Activated naive CD8-positive, alpha-beta T cell treated with anti-CD3 and anti-CD28 coated beads, Interleukin-2, amount 50 U/mL, for 16 hours (primary cell): ENCODE results near the gene KIF19.

Experiments
- DNase-seq: peaks from one replicate; pipeline ENCODE4 v3.0.0-alpha.2; 2020; ENCODE audit warnings: low read depth, low spot score

Gene KIF19

GRCh38 chr17:74339537-74340195 is 13.6 kb downstream of the KIF19 start:
- DNase-seq = no peak

DNA sequence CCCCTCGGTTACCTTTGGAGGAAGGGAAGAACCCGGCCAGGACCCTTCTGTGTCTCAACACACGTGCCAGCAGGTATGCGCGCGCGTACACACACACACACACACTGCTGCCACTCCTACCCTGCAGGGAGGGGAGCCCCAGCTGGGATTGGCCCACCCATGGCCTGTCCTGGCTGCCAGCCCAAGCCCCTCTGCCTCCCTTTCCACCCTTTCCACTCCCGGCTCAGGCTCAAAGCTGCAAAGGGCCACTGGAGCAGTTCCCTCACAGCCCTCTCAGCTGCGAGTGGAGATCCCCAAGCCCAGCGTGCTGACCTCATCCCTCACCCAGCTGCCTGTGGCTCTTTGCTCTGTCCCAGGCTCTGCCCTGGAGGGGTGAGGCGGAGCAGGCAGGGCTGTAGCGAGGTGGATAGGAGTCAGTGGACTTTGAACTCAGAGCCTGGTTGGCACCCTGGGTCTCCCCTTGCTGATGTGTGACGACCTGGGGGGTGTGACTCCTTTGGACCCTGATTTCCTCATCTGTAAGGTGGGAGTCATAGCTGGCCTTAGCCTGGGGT is 14.5 kb downstream of the KIF19 start:
- no peak for DNase-seq

- no peak for DNase-seq
Measured at GRCh38 chr17:74342224-74342623, 16.2 kb downstream of the KIF19 start.

DNA sequence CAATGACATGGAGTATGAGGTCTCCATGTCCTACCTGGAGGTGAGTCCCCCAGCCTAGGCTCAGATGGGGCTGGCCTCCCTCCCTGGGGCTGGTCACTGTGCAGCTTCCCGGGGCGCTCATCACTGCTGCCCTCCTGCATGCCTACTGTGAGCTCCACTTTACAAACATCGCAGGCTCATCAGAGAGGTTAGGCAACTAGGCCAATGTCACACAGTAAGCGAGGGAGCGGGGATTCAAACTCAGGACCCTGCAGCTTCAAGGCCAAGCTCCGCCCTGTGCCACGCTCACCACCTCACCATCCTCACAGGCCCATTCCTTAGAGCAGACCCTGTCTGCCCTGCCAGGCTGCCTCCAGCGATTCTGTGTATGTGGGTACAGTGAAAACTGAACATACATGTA is 17.1 kb downstream of the KIF19 start:
- no peak for DNase-seq

- no peak for DNase-seq
Measured at GRCh38 chr17:74343526-74344284, 17.7 kb downstream of the KIF19 start.

GRCh38 chr17:74344658-74345057 is 18.6 kb downstream of the KIF19 start:
- DNase-seq = no peak

GRCh38 chr17:74345433-74346241 is 19.6 kb downstream of the KIF19 start:
- DNase-seq = no peak

DNA sequence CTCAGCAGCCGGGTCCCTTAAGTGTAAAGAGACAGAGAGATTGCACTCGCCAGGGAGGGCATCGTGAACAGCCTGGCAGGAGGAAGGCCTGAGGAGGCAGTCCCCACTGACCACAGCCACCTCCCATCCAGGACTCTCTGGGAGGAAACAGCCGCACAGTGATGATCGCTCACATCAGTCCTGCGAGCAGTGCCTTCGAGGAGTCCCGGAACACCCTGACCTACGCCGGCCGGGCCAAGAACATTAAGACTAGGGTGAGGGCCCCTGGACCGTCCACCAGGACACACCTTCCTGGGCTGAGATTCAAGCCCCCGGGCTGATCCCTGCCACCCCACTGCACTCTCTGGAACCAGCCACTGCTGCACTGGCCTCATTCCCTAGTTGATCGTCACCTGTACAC is 21.6 kb downstream of the KIF19 start:
- no peak for DNase-seq

DNA sequence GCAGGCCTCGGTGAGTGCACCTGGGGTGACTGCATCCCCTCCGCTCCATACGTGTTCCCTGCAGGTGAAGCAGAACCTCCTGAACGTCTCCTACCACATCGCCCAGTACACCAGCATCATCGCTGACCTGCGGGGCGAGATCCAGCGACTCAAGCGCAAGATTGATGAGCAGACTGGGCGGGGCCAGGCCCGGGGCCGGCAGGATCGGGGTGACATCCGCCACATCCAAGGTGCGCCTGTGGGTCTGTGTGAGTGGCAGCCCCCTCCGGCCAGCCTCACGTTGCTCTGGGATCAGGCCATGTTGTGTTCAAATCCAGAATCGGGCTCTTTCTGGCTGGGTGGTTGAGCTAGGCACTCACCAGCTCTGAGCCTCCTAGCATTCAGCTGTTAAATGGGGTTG is 23.1 kb downstream of the KIF19 start:
- DNase-seq = no peak

- no peak for DNase-seq
Measured at GRCh38 chr17:74350486-74350885, 24.5 kb downstream of the KIF19 start.

DNA sequence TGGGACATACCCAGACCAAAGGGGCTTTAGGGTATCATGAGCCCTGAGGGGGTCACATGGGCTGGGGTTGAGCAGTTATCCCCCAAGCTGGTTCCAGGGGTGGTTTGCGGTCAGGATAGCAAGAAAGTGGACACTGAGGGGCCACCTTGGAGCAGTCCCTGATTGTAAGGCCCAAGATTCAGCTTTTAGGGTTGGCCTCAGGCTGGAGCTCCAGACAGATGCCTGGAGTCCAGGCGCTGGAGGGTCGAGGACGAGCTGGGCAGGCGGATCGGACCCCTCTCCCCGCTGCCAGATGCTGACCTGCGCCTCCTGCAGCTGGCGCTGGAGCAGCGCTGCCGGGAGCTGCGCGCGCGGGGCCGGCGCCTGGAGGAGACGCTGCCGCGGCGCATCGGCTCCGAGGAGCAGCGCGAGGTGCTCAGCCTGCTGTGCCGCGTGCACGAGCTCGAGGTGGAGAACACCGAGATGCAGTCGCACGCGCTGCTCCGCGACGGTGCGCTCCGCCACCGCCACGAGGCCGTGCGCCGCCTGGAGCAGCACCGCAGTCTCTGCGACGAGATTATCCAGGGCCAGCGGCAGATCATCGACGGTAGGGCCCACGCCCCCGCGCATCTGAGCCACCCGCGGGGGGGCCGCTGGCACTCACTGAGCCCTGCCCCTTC is 25.7 kb downstream of the KIF19 start:
- no peak for DNase-seq

- no peak for DNase-seq
Measured at GRCh38 chr17:74353446-74354060, 27.5 kb downstream of the KIF19 start.

DNA sequence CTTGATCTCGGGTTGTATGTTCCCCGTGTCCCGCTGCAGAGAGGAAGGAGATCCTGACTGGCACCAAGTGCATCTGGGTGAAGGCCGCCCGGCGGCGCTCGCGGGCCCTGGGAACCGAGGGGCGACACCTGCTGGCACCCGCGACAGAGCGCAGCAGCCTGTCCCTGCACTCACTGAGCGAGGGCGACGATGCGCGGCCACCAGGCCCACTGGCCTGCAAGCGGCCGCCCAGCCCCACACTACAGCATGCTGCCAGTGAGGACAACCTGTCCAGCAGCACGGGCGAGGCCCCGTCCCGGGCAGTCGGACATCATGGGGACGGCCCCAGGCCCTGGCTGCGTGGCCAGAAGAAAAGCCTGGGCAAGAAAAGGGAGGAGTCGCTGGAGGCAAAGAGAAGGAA is 28.1 kb downstream of the KIF19 start:
- no peak for DNase-seq

GRCh38 chr17:74354561-74354960 is 28.5 kb downstream of the KIF19 start:
- no peak for DNase-seq

DNA sequence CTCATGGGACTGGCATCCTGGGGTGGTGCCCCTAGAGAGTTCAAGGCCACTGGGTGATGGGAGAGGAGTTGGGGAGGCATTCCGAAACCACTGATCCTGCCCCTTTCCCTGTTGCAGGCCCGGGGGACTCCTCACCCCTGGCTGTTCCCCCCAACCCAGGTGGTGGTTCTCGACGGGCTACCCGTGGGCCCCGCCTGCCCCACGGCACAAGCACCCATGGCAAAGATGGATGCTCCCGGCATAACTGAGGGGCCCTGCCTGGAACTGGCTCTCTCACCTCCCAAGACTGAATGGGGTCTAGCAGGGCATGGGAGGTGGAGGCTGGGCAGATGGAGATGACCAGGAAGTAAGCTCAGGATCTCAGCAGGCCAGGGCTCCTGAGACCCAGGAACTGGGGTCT is 29.0 kb downstream of the KIF19 start:
- DNase-seq = no peak

GRCh38 chr17:74356646-74357465 is 30.8 kb downstream of the KIF19 start:
- no peak for DNase-seq

- no peak for DNase-seq
Measured at GRCh38 chr17:74357466-74357809, 31.4 kb downstream of the KIF19 start.

DNA sequence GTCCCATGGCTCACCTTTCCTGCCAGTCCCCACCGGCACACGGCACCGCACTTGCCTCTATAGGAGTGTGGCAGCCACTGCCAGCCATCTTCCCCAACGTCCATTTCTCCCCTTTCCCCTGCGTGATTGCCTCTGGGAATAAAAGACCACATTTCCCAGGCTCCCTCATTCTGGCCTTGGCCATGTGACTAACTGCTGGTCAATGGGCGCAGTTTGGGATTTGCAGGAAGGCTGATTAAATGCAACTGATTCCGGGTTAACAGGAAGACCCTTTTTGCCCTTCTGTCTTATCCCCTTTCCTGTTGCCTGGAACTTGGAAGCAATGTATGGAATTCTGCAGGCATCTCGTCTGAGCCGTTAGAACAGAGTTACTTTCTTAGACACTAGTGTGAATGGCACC is 32.7 kb downstream of the KIF19 start:
- DNase-seq = no peak

- no peak for DNase-seq
Measured at GRCh38 chr17:74359916-74360315, 33.9 kb downstream of the KIF19 start.

GRCh38 chr17:74360899-74361229 is 34.8 kb downstream of the KIF19 start:
- DNase-seq = no peak
